RWPE1 (cell line): Measurements from ENCODE around the gene RBMS3.

ENCODE experiments used
- CTCF ChIA-PET: fragments of 350-600 bp; sonication (Branson Sonifier 250); formaldehyde crosslinking; extraction: SDS; loops from one replicate; lab custom pipeline; 2021; lab: Yijun Ruan, JAX
- POLR2A ChIA-PET: fragments of 400-600 bp; formaldehyde crosslinking; extraction: SDS; loops from one replicate; lab custom pipeline; 2020; ENCODE audit warnings: antibody characterized with exemption; ENCODE audit not compliant: low non-redundant PET; lab: Yijun Ruan, JAX
- DNase-seq: peaks from one replicate; pipeline ENCODE4 v3.0.0; 2012; ENCODE audit warnings: low spot score
- H3K27ac ChIP-seq: fragments of 450-650 bp; 2 replicates; pipeline ENCODE4 v1.5.1; 2017
- CTCF ChIP-seq: fragments of 450-650 bp; conservative IDR thresholded peaks from 2 replicates; pipeline ENCODE4 v1.5.1; 2017; ENCODE audit warnings: low read depth, mild to moderate bottlenecking

Gene RBMS3

GRCh38 chr3:29747991-29748390 lies 467.1 kb downstream of the RBMS3 start:
- no peak overlapping the region for H3K27ac ChIP-seq
- ChIA-PET CTCF (no interaction called here), POLR2A (no interaction called here)
- no peak for TF ChIP-seq CTCF
- peak; percentile 2 for DNase-seq

- no peak overlapping the region for H3K27ac ChIP-seq
- no peak for TF ChIP-seq CTCF
- no peak for DNase-seq
- ChIA-PET CTCF (no interaction called here), POLR2A (no interaction called here)
Observed at GRCh38 chr3:29751647-29752314, 470.9 kb downstream of the RBMS3 start.

- TF ChIP-seq CTCF, result no peak
- no peak overlapping the region for H3K27ac ChIP-seq
- ChIA-PET CTCF (interaction anchor here (0.6 kb wide), 1 partner anchor 929 kb away, joined by 3 read pairs; no protein-coding TSS in a partner anchor), POLR2A (no interaction called here)
- DNase-seq, result no peak
Observed at GRCh38 chr3:29754346-29754745, 473.5 kb downstream of the RBMS3 start.

GRCh38 chr3:29755416-29755815 lies 474.5 kb downstream of the RBMS3 start:
- CTCF ChIA-PET, result interaction anchor here (0.6 kb wide), 1 partner anchor 261 kb away, joined by 4 read pairs; no protein-coding TSS in a partner anchor
- POLR2A ChIA-PET, result no interaction called here
- TF ChIP-seq CTCF, result no peak
- H3K27ac ChIP-seq, result no peak overlapping the region
- no peak for DNase-seq

GRCh38 chr3:29757054-29757777 lies 476.3 kb downstream of the RBMS3 start:
- POLR2A ChIA-PET, result no interaction called here
- no peak overlapping the region for H3K27ac ChIP-seq
- TF ChIP-seq CTCF, result no peak
- peak; percentile 25 for DNase-seq
- CTCF ChIA-PET, result no interaction called here

GRCh38 chr3:29758108-29758433 lies 477.2 kb downstream of the RBMS3 start:
- POLR2A ChIA-PET, result no interaction called here

More at GRCh38 chr3:29758108-29758433, 477.2 kb downstream of the RBMS3 start:
- CTCF ChIA-PET, result no interaction called here
- no peak overlapping the region for H3K27ac ChIP-seq
- no peak for DNase-seq
- TF ChIP-seq CTCF, result no peak
